A673 (cell line): ENCODE data around the gene STIMATE.

ENCODE experiments used
- EZH2 ChIP-seq: fragments of 200-600 bp; sonication (generic); IDR thresholded peaks from 2 replicates; pipeline ENCODE4 v1.6.1; 2017; ENCODE audit warnings: borderline replicate concordance, low read depth, mild to moderate bottlenecking, mixed read lengths, antibody characterized with exemption, low read length; ENCODE audit not compliant: poor library complexity, severe bottlenecking
- TF ChIP-seq, protein P1 (sequence below): fragments of 300-800, 200-600 bp; sonication (generic); conservative IDR thresholded peaks from 2 replicates; pipeline ENCODE4 v1.5.1; 2017; ENCODE audit warnings: low read depth, mild to moderate bottlenecking, antibody characterized with exemption, low read length, moderate library complexity, mixed read lengths

DNA sequence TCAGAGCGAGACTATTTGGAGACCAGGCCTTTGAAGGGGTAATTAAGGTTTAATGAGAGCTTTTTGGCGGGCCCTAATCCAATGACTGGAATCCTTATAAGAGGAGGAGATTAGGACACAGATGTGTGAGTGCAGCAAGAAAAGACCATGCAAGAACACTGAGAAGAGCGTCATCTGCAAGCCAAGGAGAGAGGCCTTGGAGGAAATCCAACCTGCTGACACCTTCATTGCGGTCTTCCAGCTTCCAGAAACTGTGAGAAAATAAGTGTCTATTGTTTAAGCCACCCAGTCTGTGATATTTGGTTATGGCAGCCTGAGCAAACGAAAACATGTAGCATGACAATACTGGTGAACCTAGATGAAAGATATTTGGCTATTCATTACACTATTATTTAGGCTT is 39.5 kb downstream of the STIMATE start:
- TF ChIP-seq, protein P1, sequence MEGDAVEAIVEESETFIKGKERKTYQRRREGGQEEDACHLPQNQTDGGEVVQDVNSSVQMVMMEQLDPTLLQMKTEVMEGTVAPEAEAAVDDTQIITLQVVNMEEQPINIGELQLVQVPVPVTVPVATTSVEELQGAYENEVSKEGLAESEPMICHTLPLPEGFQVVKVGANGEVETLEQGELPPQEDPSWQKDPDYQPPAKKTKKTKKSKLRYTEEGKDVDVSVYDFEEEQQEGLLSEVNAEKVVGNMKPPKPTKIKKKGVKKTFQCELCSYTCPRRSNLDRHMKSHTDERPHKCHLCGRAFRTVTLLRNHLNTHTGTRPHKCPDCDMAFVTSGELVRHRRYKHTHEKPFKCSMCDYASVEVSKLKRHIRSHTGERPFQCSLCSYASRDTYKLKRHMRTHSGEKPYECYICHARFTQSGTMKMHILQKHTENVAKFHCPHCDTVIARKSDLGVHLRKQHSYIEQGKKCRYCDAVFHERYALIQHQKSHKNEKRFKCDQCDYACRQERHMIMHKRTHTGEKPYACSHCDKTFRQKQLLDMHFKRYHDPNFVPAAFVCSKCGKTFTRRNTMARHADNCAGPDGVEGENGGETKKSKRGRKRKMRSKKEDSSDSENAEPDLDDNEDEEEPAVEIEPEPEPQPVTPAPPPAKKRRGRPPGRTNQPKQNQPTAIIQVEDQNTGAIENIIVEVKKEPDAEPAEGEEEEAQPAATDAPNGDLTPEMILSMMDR: no peak
- TF ChIP-seq EZH2: no peak
